ENCODE measurements around the gene ZBTB42. TPM values are rescaled to one million over a fixed set of nuclear protein-coding genes. Genes with fewer than 3 reads are reported as not detected.

The ZBTB42 gene
- total and polyA plus RNA-seq, 2 of the 13 experiments (the other 11 are each of a cell fraction or from before 2014, with no cell fraction given): 2.8 to 4.2 TPM

GRCh38 chr14:104757238-104757585, 43.7 kb upstream of the ZBTB42 start:
- ChIA-PET CTCF (ENCODE audit: low intra/inter-chr PET ratio, low total read pairs) (no interaction called here), POLR2A (interaction anchor here (0.6 to 2.2 kb wide), 3 partner anchors 9 to 15 kb away, joined by 4 to 13 read pairs (median 5); no protein-coding TSS in a partner anchor)
- TF ChIP-seq POLR2A (IDR thresholded peaks at IDR 0.05; ENCODE audit: insufficient read depth in 1 of 2, low read depth in 2 of 2, low read length in 2 of 2) (peak in 1 of 2 experiments; percentile 10; a peak in 1 of 4 replicates), GLI4 (CRISPR knock-in tag; IDR thresholded peaks at IDR 0.05; ENCODE audit: borderline replicate concordance) (no peak), ZC3H13 (CRISPR knock-in tag; IDR thresholded peaks at IDR 0.05) (0 out of 2 replicates have a peak, but pooled peaks have one; percentile 37)
- TF ChIP-seq, protein P1, sequence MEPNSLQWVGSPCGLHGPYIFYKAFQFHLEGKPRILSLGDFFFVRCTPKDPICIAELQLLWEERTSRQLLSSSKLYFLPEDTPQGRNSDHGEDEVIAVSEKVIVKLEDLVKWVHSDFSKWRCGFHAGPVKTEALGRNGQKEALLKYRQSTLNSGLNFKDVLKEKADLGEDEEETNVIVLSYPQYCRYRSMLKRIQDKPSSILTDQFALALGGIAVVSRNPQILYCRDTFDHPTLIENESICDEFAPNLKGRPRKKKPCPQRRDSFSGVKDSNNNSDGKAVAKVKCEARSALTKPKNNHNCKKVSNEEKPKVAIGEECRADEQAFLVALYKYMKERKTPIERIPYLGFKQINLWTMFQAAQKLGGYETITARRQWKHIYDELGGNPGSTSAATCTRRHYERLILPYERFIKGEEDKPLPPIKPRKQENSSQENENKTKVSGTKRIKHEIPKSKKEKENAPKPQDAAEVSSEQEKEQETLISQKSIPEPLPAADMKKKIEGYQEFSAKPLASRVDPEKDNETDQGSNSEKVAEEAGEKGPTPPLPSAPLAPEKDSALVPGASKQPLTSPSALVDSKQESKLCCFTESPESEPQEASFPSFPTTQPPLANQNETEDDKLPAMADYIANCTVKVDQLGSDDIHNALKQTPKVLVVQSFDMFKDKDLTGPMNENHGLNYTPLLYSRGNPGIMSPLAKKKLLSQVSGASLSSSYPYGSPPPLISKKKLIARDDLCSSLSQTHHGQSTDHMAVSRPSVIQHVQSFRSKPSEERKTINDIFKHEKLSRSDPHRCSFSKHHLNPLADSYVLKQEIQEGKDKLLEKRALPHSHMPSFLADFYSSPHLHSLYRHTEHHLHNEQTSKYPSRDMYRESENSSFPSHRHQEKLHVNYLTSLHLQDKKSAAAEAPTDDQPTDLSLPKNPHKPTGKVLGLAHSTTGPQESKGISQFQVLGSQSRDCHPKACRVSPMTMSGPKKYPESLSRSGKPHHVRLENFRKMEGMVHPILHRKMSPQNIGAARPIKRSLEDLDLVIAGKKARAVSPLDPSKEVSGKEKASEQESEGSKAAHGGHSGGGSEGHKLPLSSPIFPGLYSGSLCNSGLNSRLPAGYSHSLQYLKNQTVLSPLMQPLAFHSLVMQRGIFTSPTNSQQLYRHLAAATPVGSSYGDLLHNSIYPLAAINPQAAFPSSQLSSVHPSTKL (CRISPR knock-in tag; IDR thresholded peaks at IDR 0.05): no peak
- Histone ChIP-seq H3K4me2 (ENCODE audit: low read depth, low read length) (no peak overlapping the region), H3K27me3 (ENCODE audit: control insufficient read depth in 1 of 2, insufficient read depth in 2 of 2, low read length in 2 of 2) (no peaks in the 10 kb centered on the region), H3K4me3 (replicated peaks in 1 of 3; ENCODE audit: insufficient read depth in 1 of 3, low read depth in 2 of 3, low read length in 3 of 3) (no peak overlapping the region), H2AFZ (ENCODE audit: low read length) (no peak overlapping the region), H3K36me3 (replicated peaks in 1 of 2; ENCODE audit: control insufficient read depth in 1 of 2, insufficient read depth in 2 of 2, low read length in 2 of 2) (peaks cover 15 to 58% of the 10 kb centered on the region in 2 experiments), H3K4me1 (ENCODE audit: insufficient read depth, low read length) (peaks cover 51% of the 10 kb centered on the region), H4K20me1 (ENCODE audit: insufficient read depth, low read length) (peaks cover 56% of the 10 kb centered on the region), H3K9ac (ENCODE audit: insufficient read depth, low read depth, low read length) (no peak overlapping the region), H3K79me2 (ENCODE audit: insufficient read depth, low read length) (peaks cover 62% of the 10 kb centered on the region), H3K27ac (ENCODE audit: extremely low read length, insufficient read depth, low read length) (no peak overlapping the region), H3K9me3 (ENCODE audit: low read length) (no peaks in the 10 kb centered on the region)
- no peak for DNase-seq (ENCODE audit: low spot score)
- WGBS (ENCODE audit: low lambda C conversion rate): 97% methylated on average over 9 of the region's 10 CpGs
- no peak for ATAC-seq
- intact Hi-C loops (cut with micrococcal nuclease; ENCODE audit: unreplicated experiment): no loop called here
- no TSS peak for BruUV-seq (replicated peaks)
- no peak for FAIRE-seq
- in situ Hi-C loops (cut with HindIII; ENCODE audit: extremely low pct_ligation_motif_present, low pct_unique_long_range_greater_than_20kb): no loop called here

Data from HepG2 (cell line).